A673 (cell line): ENCODE data around the gene XPNPEP3. TPM values are rescaled to one million over a fixed set of nuclear protein-coding genes. Genes with fewer than 3 reads are reported as not detected.

Experiments
- BruUV-seq: library from RNA; stranded (reverse); fragments of 400-500 nt; replicated peaks from 2 replicates; lab custom pipeline; 2021; lab: Mats Ljungman, UMichigan
- CTCF ChIA-PET: fragments of 300-600 bp; sonication (Branson Sonifier 250); formaldehyde crosslinking; loops from one replicate; lab custom pipeline; 2022; ENCODE audit warnings: antibody characterized with exemption; lab: Charles Lee
- POLR2A ChIA-PET: fragments of 300-600 bp; sonication (Branson Sonifier 250); formaldehyde crosslinking; loops from one replicate; lab custom pipeline; 2022; ENCODE audit warnings: antibody characterized with exemption; ENCODE audit not compliant: low non-redundant PET; lab: Charles Lee
- DNase-seq: peaks from one replicate; pipeline ENCODE4 v3.0.0-alpha.2; 2015; ENCODE audit warnings: low spot score
- H3K27ac ChIP-seq: fragments of 200-600 bp; sonication (generic); 2 replicates; pipeline ENCODE4 v1.5.1; 2016; ENCODE audit warnings: mixed run types, low read depth, mild to moderate bottlenecking, mixed read lengths, antibody characterized with exemption, low read length; ENCODE audit not compliant: poor library complexity, severe bottlenecking
- H3K27me3 ChIP-seq: fragments of 200-600 bp; sonication (generic); replicated peaks from 2 replicates; pipeline ENCODE4 v1.6.1; 2017; ENCODE audit warnings: mixed run types, low read depth, mild to moderate bottlenecking, mixed read lengths, antibody characterized with exemption, low read length; ENCODE audit not compliant: insufficient read depth, poor library complexity
- H3K36me3 ChIP-seq: fragments of 200-600 bp; sonication (generic); 2 replicates; pipeline ENCODE4 v1.6.1; 2016; ENCODE audit warnings: mixed run types, mild to moderate bottlenecking, mixed read lengths, antibody characterized with exemption, low read length; ENCODE audit not compliant: insufficient read depth, poor library complexity, severe bottlenecking
- H3K4me1 ChIP-seq: fragments of 200-600 bp; sonication (generic); 2 replicates; pipeline ENCODE4 v1.6.1; 2017; ENCODE audit warnings: mixed run types, mild to moderate bottlenecking, mixed read lengths, antibody characterized with exemption, low read length; ENCODE audit not compliant: insufficient read depth, poor library complexity, severe bottlenecking
- H3K4me3 ChIP-seq: fragments of 200-600 bp; sonication (generic); 2 replicates; pipeline ENCODE4 v1.5.1; 2016; ENCODE audit warnings: low read depth, mixed run types, mild to moderate bottlenecking, mixed read lengths, low read length; ENCODE audit not compliant: poor library complexity, severe bottlenecking
- H3K9me3 ChIP-seq: fragments of 200-600 bp; sonication (generic); 2 replicates; pipeline ENCODE4 v1.6.1; 2016; ENCODE audit warnings: mixed run types, low read depth, mild to moderate bottlenecking, mixed read lengths, antibody characterized with exemption, low read length; ENCODE audit not compliant: poor library complexity, severe bottlenecking
- EZH2 ChIP-seq: fragments of 200-600 bp; sonication (generic); IDR thresholded peaks from 2 replicates; pipeline ENCODE4 v1.6.1; 2017; ENCODE audit warnings: borderline replicate concordance, low read depth, mild to moderate bottlenecking, mixed read lengths, antibody characterized with exemption, low read length; ENCODE audit not compliant: poor library complexity, severe bottlenecking
- intact Hi-C: fragments of 100-400 bp; cut with micrococcal nuclease; formaldehyde crosslinking; loops from one replicate; pipeline ENCODE4 v1.10.0; 2022; ENCODE audit not compliant: unreplicated experiment
- total RNA-seq: library from RNA; stranded (reverse); gene quantifications from 2 replicates; pipeline ENCODE4 v1.2.3, GENCODE V29; 2021
- TF ChIP-seq, protein P1 (sequence below): fragments of 300-800, 200-600 bp; sonication (generic); conservative IDR thresholded peaks from 2 replicates; pipeline ENCODE4 v1.5.1; 2017; ENCODE audit warnings: low read depth, mild to moderate bottlenecking, antibody characterized with exemption, low read length, moderate library complexity, mixed read lengths

XPNPEP3 gene
- total RNA-seq, 1 experiment from 2014 or later, result 31.3 TPM

DNA sequence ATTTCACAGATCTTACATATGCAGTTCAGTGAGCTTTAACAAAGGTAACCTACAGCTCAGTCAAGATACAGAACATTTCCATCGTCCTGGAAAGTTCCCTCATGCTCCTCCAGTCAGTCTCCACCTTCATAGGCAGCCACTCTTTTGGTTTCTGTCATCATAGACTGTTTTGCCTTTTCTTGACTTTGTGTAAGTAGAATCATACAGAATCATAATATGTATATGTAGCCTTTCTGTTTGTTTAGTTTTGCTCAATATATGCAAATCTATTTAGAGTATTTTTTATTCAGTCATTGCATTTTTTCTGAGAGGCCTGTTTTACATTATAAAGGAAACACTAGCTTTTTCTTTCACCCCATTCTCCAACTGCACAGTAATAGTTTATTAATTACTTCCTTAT is 20.0 kb downstream of the XPNPEP3 start:
- Histone ChIP-seq H3K4me1 (peaks cover 14% of the 10 kb centered on the region), H3K27ac (peak overlapping the region; percentile 20), H3K36me3 (peaks cover 2% of the 10 kb centered on the region), H3K27me3 (no peaks in the 10 kb centered on the region), H3K4me3 (no peak overlapping the region), H3K9me3 (no peaks in the 10 kb centered on the region)
- ChIA-PET POLR2A (no interaction called here), CTCF (interaction anchor here (0.7 kb wide), 1 partner anchor 59 kb away, joined by 3 read pairs; no protein-coding TSS in a partner anchor)
- intact Hi-C loops, result no loop called here
- TF ChIP-seq EZH2, result no peak
- TF ChIP-seq, protein P1, sequence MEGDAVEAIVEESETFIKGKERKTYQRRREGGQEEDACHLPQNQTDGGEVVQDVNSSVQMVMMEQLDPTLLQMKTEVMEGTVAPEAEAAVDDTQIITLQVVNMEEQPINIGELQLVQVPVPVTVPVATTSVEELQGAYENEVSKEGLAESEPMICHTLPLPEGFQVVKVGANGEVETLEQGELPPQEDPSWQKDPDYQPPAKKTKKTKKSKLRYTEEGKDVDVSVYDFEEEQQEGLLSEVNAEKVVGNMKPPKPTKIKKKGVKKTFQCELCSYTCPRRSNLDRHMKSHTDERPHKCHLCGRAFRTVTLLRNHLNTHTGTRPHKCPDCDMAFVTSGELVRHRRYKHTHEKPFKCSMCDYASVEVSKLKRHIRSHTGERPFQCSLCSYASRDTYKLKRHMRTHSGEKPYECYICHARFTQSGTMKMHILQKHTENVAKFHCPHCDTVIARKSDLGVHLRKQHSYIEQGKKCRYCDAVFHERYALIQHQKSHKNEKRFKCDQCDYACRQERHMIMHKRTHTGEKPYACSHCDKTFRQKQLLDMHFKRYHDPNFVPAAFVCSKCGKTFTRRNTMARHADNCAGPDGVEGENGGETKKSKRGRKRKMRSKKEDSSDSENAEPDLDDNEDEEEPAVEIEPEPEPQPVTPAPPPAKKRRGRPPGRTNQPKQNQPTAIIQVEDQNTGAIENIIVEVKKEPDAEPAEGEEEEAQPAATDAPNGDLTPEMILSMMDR, result no peak
- no peak for DNase-seq
- no TSS peak for BruUV-seq

DNA sequence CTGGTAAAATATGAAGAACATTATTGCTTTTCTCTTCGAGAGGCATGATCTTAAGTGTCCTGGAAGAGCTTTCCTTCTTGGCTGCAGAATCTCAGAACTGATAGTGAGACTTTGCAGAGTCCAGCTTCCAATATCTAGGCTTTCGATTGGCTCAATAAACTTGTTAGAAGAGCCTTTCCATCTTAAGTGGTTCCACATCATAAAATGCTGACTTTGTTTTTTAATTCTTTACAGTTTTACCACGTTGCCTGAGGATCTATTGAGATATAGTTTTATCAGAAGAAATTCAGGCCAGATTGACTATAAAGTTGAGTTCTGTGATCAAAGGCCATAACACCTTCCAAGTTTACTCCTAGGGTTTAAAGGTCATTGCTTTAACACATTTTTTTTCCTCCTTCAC is 20.5 kb downstream of the XPNPEP3 start:
- Histone ChIP-seq H3K27me3 (no peaks in the 10 kb centered on the region), H3K27ac (peak overlapping the region; percentile 20), H3K4me3 (no peak overlapping the region), H3K9me3 (no peaks in the 10 kb centered on the region), H3K4me1 (peaks cover 14% of the 10 kb centered on the region), H3K36me3 (peaks cover 5% of the 10 kb centered on the region)
- ChIA-PET POLR2A (interaction anchor here (0.6 kb wide), 1 partner anchor 73 kb away, joined by 3 read pairs; no protein-coding TSS in a partner anchor), CTCF (interaction anchor here (0.7 kb wide), 2 partner anchors 59 to 440 kb away, joined by 3 to 4 read pairs; no protein-coding TSS in a partner anchor)
- DNase-seq, result peak; percentile 21
- TF ChIP-seq, protein P1, result no peak
- no peak for TF ChIP-seq EZH2
- intact Hi-C loops, result no loop called here
- BruUV-seq, result no TSS peak

DNA sequence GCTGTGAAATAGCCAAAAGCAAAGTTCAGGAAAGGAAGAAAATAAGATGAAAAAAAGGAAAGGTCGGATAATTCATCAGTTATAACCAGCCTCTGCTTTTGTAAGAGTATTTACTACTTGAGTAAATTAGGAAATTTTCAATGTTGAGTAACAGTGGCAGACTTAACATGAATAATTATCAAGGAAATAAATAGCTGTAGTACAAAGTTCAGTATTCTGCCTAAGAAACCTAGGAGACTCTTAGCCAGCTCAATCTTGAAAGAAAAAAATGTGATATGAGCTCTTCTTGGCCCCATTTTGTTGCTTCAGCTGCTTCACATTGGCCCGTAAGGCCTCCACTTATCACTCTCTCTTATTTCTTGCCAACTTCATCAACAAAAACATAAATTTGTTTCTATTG is 22.0 kb downstream of the XPNPEP3 start:
- TF ChIP-seq, protein P1, result no peak
- no peak for TF ChIP-seq EZH2
- intact Hi-C loops, result no loop called here
- H3K4me3 ChIP-seq, result no peak overlapping the region
- H3K27ac ChIP-seq, result no peak overlapping the region
- no peaks in the 10 kb centered on the region for H3K9me3 ChIP-seq
- no peaks in the 10 kb centered on the region for H3K27me3 ChIP-seq
- CTCF ChIA-PET, result interaction anchor here (0.5 kb wide), 1 partner anchor 119 kb away, joined by 6 read pairs; no protein-coding TSS in a partner anchor
- peaks cover 15% of the 10 kb centered on the region for H3K36me3 ChIP-seq
- peaks cover 14% of the 10 kb centered on the region for H3K4me1 ChIP-seq
- no TSS peak for BruUV-seq
- POLR2A ChIA-PET, result no interaction called here
- no peak for DNase-seq
